ENCODE measurements around the gene MLN.

GRCh38 chr6:33824461-33825154 lies 20.8 kb upstream of the MLN start:
- TF ChIP-seq POLR2A (IDR thresholded peaks at IDR 0.05; ENCODE audit: low read depth, low read length), result no peak
- TF ChIP-seq POLR2AphosphoS5 (IDR thresholded peaks at IDR 0.05; ENCODE audit: low read depth, low read length), result no peak
- no peak for TF ChIP-seq TAF1 (IDR thresholded peaks at IDR 0.05; ENCODE audit: borderline replicate concordance, low read depth, low read length)
